CD8-positive, alpha-beta memory T cell (primary cell): ENCODE results near the gene ANO2. TPM values are rescaled to one million over a fixed set of nuclear protein-coding genes. Genes with fewer than 3 reads are reported as not detected.
"Not testable (repeated sequence)": the region's sequence is repeated elsewhere in the genome, so short reads cannot be mapped to it uniquely, and the experiment has no call there.

ENCODE experiments used
- CTCF ChIA-PET: fragments of 350-600 bp; sonication (Branson Sonifier 250); formaldehyde crosslinking; loops from one replicate; lab custom pipeline; 2021; ENCODE audit warnings: antibody characterized with exemption; lab: Charles Lee
- POLR2A ChIA-PET: fragments of 350-600 bp; sonication (Branson Sonifier 250); formaldehyde crosslinking; loops from one replicate; lab custom pipeline; 2021; ENCODE audit warnings: antibody characterized with exemption; lab: Charles Lee
- DNase-seq, 5 donors: peaks; one replicate each; pipeline versions ENCODE4 v3.0.0 to v3.0.0-alpha.2; 2020 to 2022; ENCODE audit warnings: mixed read lengths in 1 of 5
- H3K27ac ChIP-seq: one replicate; pipeline ENCODE4 v1.7.0; 2013; ENCODE audit warnings: low read depth, mild to moderate bottlenecking, low read length, moderate library complexity
- H3K27me3 ChIP-seq: 2 replicates; pipeline ENCODE4 v1.7.0; 2013; ENCODE audit warnings: low read length, mild to moderate bottlenecking; ENCODE audit not compliant: insufficient read depth, poor library complexity, severe bottlenecking
- H3K36me3 ChIP-seq: 2 replicates; pipeline ENCODE4 v1.7.0; 2013; ENCODE audit warnings: mild to moderate bottlenecking, low read length, moderate library complexity; ENCODE audit not compliant: insufficient read depth
- H3K4me1 ChIP-seq: 2 replicates; pipeline ENCODE4 v1.7.0; 2013; ENCODE audit warnings: mild to moderate bottlenecking, low read length, moderate library complexity; ENCODE audit not compliant: insufficient read depth
- H3K4me3 ChIP-seq: 2 replicates; pipeline ENCODE4 v1.7.0; 2013; ENCODE audit warnings: mild to moderate bottlenecking, low read length
- H3K9me3 ChIP-seq: 2 replicates; pipeline ENCODE4 v1.7.0; 2013; ENCODE audit warnings: mild to moderate bottlenecking, low read length
- H3K27ac Mint-ChIP-seq, 8 donors: one replicate each; pipeline ENCODE4 v1.8.0; 2020 to 2021; ENCODE audit warnings: mixed read lengths in 8 of 8, mild to moderate bottlenecking in 6 of 8, inconsistent platforms in 3 of 8, moderate library complexity in 3 of 8
- H3K27me3 Mint-ChIP-seq, 2 donors: one replicate each; pipeline ENCODE4 v1.8.0; 2020 to 2021; ENCODE audit warnings: mixed read lengths in 2 of 2, mild to moderate bottlenecking in 1 of 2, moderate library complexity in 1 of 2
- H3K36me3 Mint-ChIP-seq, 3 donors: one replicate each; pipeline ENCODE4 v1.8.0; 2020 to 2021; ENCODE audit warnings: mixed read lengths in 3 of 3, inconsistent platforms in 1 of 3, mild to moderate bottlenecking in 1 of 3
- H3K4me1 Mint-ChIP-seq, 3 donors: one replicate each; pipeline ENCODE4 v1.8.0; 2020 to 2021; ENCODE audit warnings: mixed read lengths in 3 of 3, inconsistent platforms in 1 of 3, mild to moderate bottlenecking in 1 of 3
- H3K4me3 Mint-ChIP-seq, 7 donors: one replicate each; pipeline ENCODE4 v1.8.0; 2020 to 2021; ENCODE audit warnings: mixed read lengths in 7 of 7, mild to moderate bottlenecking in 6 of 7, moderate library complexity in 4 of 7, inconsistent platforms in 2 of 7
- H3K9me3 Mint-ChIP-seq, 5 donors: one replicate each; pipeline ENCODE4 v1.8.0; 2020 to 2022; ENCODE audit warnings: mixed read lengths in 5 of 5, mild to moderate bottlenecking in 3 of 5, moderate library complexity in 2 of 5, inconsistent platforms in 1 of 5
- polyA plus RNA-seq: library from polyadenylated mRNA; unstranded; fragments of 300-500 nt; fragmentation: Illumina TruSeq; gene quantifications from one replicate; pipeline ENCODE4 v1.2.3, GENCODE V29; 2021
- total RNA-seq, 2 experiments: library from RNA; stranded (reverse); gene quantifications; one replicate each; pipeline ENCODE4 v1.2.3, GENCODE V29; 2021

The ANO2 gene
- total and polyA plus RNA-seq, 3 experiments from 2014 or later = not detected

GRCh38 chr12:5665615-5666014 is 279.4 kb downstream of the ANO2 start:
- Histone ChIP-seq H3K4me1 (no peaks in the 10 kb centered on the region), H3K9me3 (no peaks in the 10 kb centered on the region), H3K4me3 (no peak overlapping the region), H3K27ac (no peak overlapping the region), H3K36me3 (no peaks in the 10 kb centered on the region), H3K27me3 (no peaks in the 10 kb centered on the region)
- peaks cover 0 to 4% of the 10 kb centered on the region in 2 donors for H3K27me3 Mint-ChIP-seq
- H3K9me3 Mint-ChIP-seq = no peaks in the 10 kb centered on the region
- H3K27ac Mint-ChIP-seq = no peak overlapping the region
- no peaks in the 10 kb centered on the region for H3K36me3 Mint-ChIP-seq
- no peak overlapping the region for H3K4me3 Mint-ChIP-seq
- DNase-seq = no peak
- CTCF ChIA-PET = no interaction called here
- POLR2A ChIA-PET = no interaction called here
- no peaks in the 10 kb centered on the region for H3K4me1 Mint-ChIP-seq

- H3K9me3 Mint-ChIP-seq = no peaks in the 10 kb centered on the region
- no peak overlapping the region for H3K4me3 Mint-ChIP-seq
- no peaks in the 10 kb centered on the region for H3K9me3 ChIP-seq
- no peaks in the 10 kb centered on the region for H3K36me3 ChIP-seq
- H3K27me3 Mint-ChIP-seq = no peaks in the 10 kb centered on the region
- ChIA-PET CTCF (no interaction called here), POLR2A (no interaction called here)
- no peaks in the 10 kb centered on the region for H3K27me3 ChIP-seq
- H3K27ac Mint-ChIP-seq = no peak overlapping the region
- H3K4me1 Mint-ChIP-seq = no peaks in the 10 kb centered on the region
- H3K4me1 ChIP-seq = no peaks in the 10 kb centered on the region
- no peaks in the 10 kb centered on the region for H3K36me3 Mint-ChIP-seq
- DNase-seq = no peak
- no peak overlapping the region for H3K4me3 ChIP-seq
- no peak overlapping the region for H3K27ac ChIP-seq
Measured at GRCh38 chr12:5661811-5662210, 283.2 kb downstream of the ANO2 start.

GRCh38 chr12:5660238-5660637 is 284.8 kb downstream of the ANO2 start:
- H3K4me1 ChIP-seq = no peaks in the 10 kb centered on the region
- no peak overlapping the region for H3K27ac ChIP-seq
- no peak overlapping the region for H3K27ac Mint-ChIP-seq
- no peaks in the 10 kb centered on the region for H3K27me3 Mint-ChIP-seq
- H3K4me1 Mint-ChIP-seq = no peaks in the 10 kb centered on the region
- H3K36me3 Mint-ChIP-seq = no peaks in the 10 kb centered on the region
- H3K4me3 ChIP-seq = no peak overlapping the region
- POLR2A ChIA-PET = no interaction called here
- no peaks in the 10 kb centered on the region for H3K36me3 ChIP-seq
- no peaks in the 10 kb centered on the region for H3K27me3 ChIP-seq
- no peaks in the 10 kb centered on the region for H3K9me3 ChIP-seq
- no peak for DNase-seq
- CTCF ChIA-PET = no interaction called here
- no peak overlapping the region for H3K4me3 Mint-ChIP-seq
- no peaks in the 10 kb centered on the region for H3K9me3 Mint-ChIP-seq

- H3K4me3 Mint-ChIP-seq, H3K9me3 Mint-ChIP-seq, H3K27ac ChIP-seq, H3K4me3 ChIP-seq, H3K36me3 ChIP-seq, H3K27ac Mint-ChIP-seq, H3K27me3 Mint-ChIP-seq, H3K9me3 ChIP-seq, POLR2A ChIA-PET, H3K36me3 Mint-ChIP-seq, DNase-seq, H3K4me1 ChIP-seq, CTCF ChIA-PET, H3K27me3 ChIP-seq, H3K4me1 Mint-ChIP-seq: not testable (repeated sequence)
Measured at GRCh38 chr12:5658339-5658941, 286.6 kb downstream of the ANO2 start.

GRCh38 chr12:5656836-5657235 is 288.2 kb downstream of the ANO2 start:
- H3K36me3 ChIP-seq = no peaks in the 10 kb centered on the region
- no peak overlapping the region for H3K4me3 ChIP-seq
- peaks cover 0 to 3% of the 10 kb centered on the region in 2 donors for H3K27me3 Mint-ChIP-seq
- ChIA-PET POLR2A (no interaction called here), CTCF (no interaction called here)
- no peak overlapping the region for H3K27ac ChIP-seq
- H3K27ac Mint-ChIP-seq = no peak overlapping the region
- H3K4me1 ChIP-seq = no peaks in the 10 kb centered on the region
- no peaks in the 10 kb centered on the region for H3K9me3 ChIP-seq
- no peaks in the 10 kb centered on the region for H3K4me1 Mint-ChIP-seq
- no peaks in the 10 kb centered on the region for H3K27me3 ChIP-seq
- DNase-seq = no peak
- no peak overlapping the region for H3K4me3 Mint-ChIP-seq
- H3K9me3 Mint-ChIP-seq = no peaks in the 10 kb centered on the region
- no peaks in the 10 kb centered on the region for H3K36me3 Mint-ChIP-seq

- Histone ChIP-seq H3K36me3 (no peaks in the 10 kb centered on the region), H3K9me3 (no peaks in the 10 kb centered on the region), H3K27me3 (no peaks in the 10 kb centered on the region), H3K27ac (no peak overlapping the region), H3K4me3 (no peak overlapping the region), H3K4me1 (no peaks in the 10 kb centered on the region)
- Mint-ChIP-seq H3K4me3 (no peak overlapping the region), H3K27ac (no peak overlapping the region), H3K9me3 (no peaks in the 10 kb centered on the region), H3K27me3 (peaks cover 1 to 3% of the 10 kb centered on the region in 2 donors), H3K36me3 (no peaks in the 10 kb centered on the region), H3K4me1 (no peaks in the 10 kb centered on the region)
- ChIA-PET POLR2A (no interaction called here), CTCF (no interaction called here)
- no peak for DNase-seq
Measured at GRCh38 chr12:5655120-5655519, 289.9 kb downstream of the ANO2 start.

GRCh38 chr12:5654019-5654418 is 291.0 kb downstream of the ANO2 start:
- no peaks in the 10 kb centered on the region for H3K36me3 ChIP-seq
- Mint-ChIP-seq H3K36me3 (no peaks in the 10 kb centered on the region), H3K4me3 (no peak overlapping the region), H3K27ac (no peak overlapping the region), H3K9me3 (no peaks in the 10 kb centered on the region), H3K27me3 (peaks cover 1 to 3% of the 10 kb centered on the region in 2 donors), H3K4me1 (no peaks in the 10 kb centered on the region)
- no peak overlapping the region for H3K4me3 ChIP-seq
- no peak overlapping the region for H3K27ac ChIP-seq
- H3K9me3 ChIP-seq = no peaks in the 10 kb centered on the region
- H3K27me3 ChIP-seq = no peaks in the 10 kb centered on the region
- CTCF ChIA-PET = no interaction called here
- DNase-seq = no peak
- POLR2A ChIA-PET = no interaction called here
- H3K4me1 ChIP-seq = no peaks in the 10 kb centered on the region

- ChIA-PET CTCF (no interaction called here), POLR2A (no interaction called here)
- Histone ChIP-seq H3K27me3 (no peaks in the 10 kb centered on the region), H3K4me1 (no peaks in the 10 kb centered on the region), H3K4me3 (no peak overlapping the region), H3K27ac (no peak overlapping the region), H3K9me3 (no peaks in the 10 kb centered on the region), H3K36me3 (no peaks in the 10 kb centered on the region)
- no peak for DNase-seq
- H3K4me3 Mint-ChIP-seq = no peak overlapping the region
- H3K9me3 Mint-ChIP-seq = peaks cover 0 to 2% (median 0%) of the 10 kb centered on the region in 5 donors
- no peaks in the 10 kb centered on the region for H3K4me1 Mint-ChIP-seq
- H3K36me3 Mint-ChIP-seq = no peaks in the 10 kb centered on the region
- peaks cover 4 to 13% of the 10 kb centered on the region in 2 donors for H3K27me3 Mint-ChIP-seq
- no peak overlapping the region for H3K27ac Mint-ChIP-seq
Measured at GRCh38 chr12:5650829-5651461, 294.1 kb downstream of the ANO2 start.
